BJ (cell line): Measurements from ENCODE around the gene BBC3. TPM values are rescaled to one million over a fixed set of nuclear protein-coding genes. Genes with fewer than 3 reads are reported as not detected.
A peak's percentile ranks its signal among the peaks of the same experiment; 100 is the strongest.

Source experiments
- CTCF ChIA-PET: fragments of 350-600 bp; formaldehyde crosslinking; extraction: SDS; loops from one replicate; lab custom pipeline; 2021; ENCODE audit warnings: antibody characterized with exemption, inconsistent platforms; lab: Yijun Ruan, JAX
- POLR2A ChIA-PET: fragments of 300-600 bp; sonication (Branson Sonifier 250); formaldehyde crosslinking; extraction: SDS; loops from one replicate; lab custom pipeline; 2021; ENCODE audit warnings: antibody characterized with exemption; lab: Charles Lee
- DNase-seq: peaks from one replicate; pipeline ENCODE4 v3.0.0-alpha.2; 2011; ENCODE audit warnings: low read depth
- H3K27me3 ChIP-seq: 2 replicates; pipeline ENCODE4 v1.6.0; 2011; ENCODE audit warnings: low read length; ENCODE audit not compliant: control insufficient read depth, insufficient read depth
- H3K36me3 ChIP-seq: 2 replicates; pipeline ENCODE4 v1.5.1; 2011; ENCODE audit warnings: low read length; ENCODE audit not compliant: control insufficient read depth, insufficient read depth
- H3K4me3 ChIP-seq: 2 replicates; pipeline ENCODE4 v1.5.1; 2011; ENCODE audit warnings: low read depth, mild to moderate bottlenecking, control low read depth, low read length
- CTCF ChIP-seq: IDR thresholded peaks from 2 replicates; pipeline ENCODE4 v1.5.1; 2011; ENCODE audit warnings: low read depth, mild to moderate bottlenecking, control low read depth, inconsistent platforms, low read length, moderate library complexity; ENCODE audit not compliant: insufficient read depth
- polyA plus RNA-seq: library from polyadenylated mRNA; depleted of rRNA; stranded (reverse); fragments of >200 nt; gene quantifications from 2 replicates; pipeline ENCODE4 v1.2.3, GENCODE V29; 2011; rRNA removed
- small RNA-seq: library from RNA; depleted of rRNA; stranded (forward); fragments of <200 nt; gene quantifications from one replicate; pipeline ENCODE3, GENCODE V24; 2012; ENCODE audit warnings: low replicate concordance, low read depth; ENCODE audit not compliant: insufficient read length

The BBC3 gene
- polyA plus RNA-seq, 1 experiment, result 5.2 TPM

GRCh38 chr19:47176627-47177090, 54.3 kb downstream of the BBC3 start:
- DNase-seq, result peak; percentile 93
- no peak for TF ChIP-seq CTCF
- POLR2A ChIA-PET, result interaction anchor here (0.6 kb wide), 1 partner anchor 67 kb away, joined by 5 read pairs; no protein-coding TSS in a partner anchor
- Histone ChIP-seq H3K36me3 (peaks cover 6% of the 10 kb centered on the region), H3K27me3 (no peaks in the 10 kb centered on the region), H3K4me3 (no peak overlapping the region)
- CTCF ChIA-PET, result interaction anchor here (0.8 to 2.8 kb wide), 5 partner anchors 10 to 120 kb away, joined by 3 to 10 read pairs (median 7); no protein-coding TSS in a partner anchor

DNA sequence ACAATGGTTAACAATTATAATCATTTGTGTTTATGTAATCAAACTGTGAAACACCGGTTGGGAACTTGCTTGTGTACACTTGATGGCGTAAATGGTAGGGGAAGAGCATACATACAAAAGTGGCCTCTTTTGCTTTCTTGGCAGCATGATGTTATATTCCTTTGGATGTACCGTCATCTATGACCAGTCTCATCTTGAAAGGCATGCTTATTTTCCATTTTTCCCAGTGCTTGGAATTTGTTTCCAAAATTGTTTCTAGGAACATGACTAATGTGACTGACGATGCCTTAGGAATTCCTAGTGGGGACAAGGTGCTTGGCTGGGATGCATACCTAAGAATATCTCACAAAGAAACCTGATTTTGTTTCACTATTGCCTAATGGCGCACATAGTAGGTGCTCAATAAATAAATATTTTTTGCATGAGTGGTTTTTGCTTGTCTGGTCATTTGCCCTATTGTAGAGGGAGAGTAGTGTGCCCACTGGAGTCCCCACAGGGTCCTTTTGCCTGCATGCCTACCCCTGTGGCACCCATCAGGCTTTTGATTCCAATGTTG, 54.9 kb downstream of the BBC3 start:
- POLR2A ChIA-PET, result interaction anchor here (0.6 kb wide), 1 partner anchor 67 kb away, joined by 5 read pairs; no protein-coding TSS in a partner anchor
- TF ChIP-seq CTCF, result no peak
- H3K27me3 ChIP-seq, result no peaks in the 10 kb centered on the region
- CTCF ChIA-PET, result interaction anchor here (1.6 to 2.8 kb wide), 2 partner anchors 11 to 34 kb away, joined by 7 to 10 read pairs; no protein-coding TSS in a partner anchor
- no peak for DNase-seq
- H3K4me3 ChIP-seq, result no peak overlapping the region
- H3K36me3 ChIP-seq, result peaks cover 6% of the 10 kb centered on the region

DNA sequence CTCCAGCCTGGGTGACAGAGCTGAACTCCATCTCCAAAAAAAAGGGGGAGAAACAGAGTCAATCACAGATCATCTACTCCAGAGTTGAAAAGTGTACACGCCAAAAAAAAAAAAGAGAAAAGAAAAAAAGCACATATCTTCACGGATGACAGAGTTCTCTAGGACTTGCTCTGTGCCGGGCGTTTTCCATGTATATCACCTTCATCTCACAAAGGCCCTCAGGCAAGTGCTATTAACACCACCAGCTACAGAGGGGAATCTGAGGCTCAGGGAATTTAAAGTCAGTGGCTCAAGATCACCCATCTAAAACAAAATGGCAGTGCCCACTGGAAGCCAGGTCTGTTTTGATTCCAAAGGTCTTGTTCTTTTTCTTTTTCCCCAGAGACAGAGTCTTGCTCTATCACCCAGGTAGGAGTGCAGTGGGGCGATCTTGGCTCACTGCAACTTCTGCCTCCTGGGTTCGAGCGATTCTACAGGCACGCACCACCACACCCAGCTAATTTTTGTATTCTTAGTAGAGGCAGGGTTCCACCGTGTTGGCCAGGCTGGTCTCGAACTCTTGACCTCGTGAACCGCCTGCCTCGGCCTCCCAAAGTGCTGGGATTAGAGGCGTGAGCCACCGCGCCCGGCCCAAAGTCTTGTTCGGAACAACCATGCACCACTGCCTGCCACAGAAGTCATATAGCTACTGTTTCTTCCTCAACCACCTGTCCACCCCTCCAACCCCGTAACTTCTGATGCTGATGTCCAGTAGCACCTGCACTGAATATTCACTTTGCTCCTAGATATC, 58.1 kb downstream of the BBC3 start:
- no peaks in the 10 kb centered on the region for H3K27me3 ChIP-seq
- no peak for TF ChIP-seq CTCF
- ChIA-PET POLR2A (no interaction called here), CTCF (interaction anchor here (0.8 to 1.5 kb wide), 4 partner anchors 10 to 73 kb away, joined by 3 to 4 read pairs (median 4); no protein-coding TSS in a partner anchor)
- H3K36me3 ChIP-seq, result peaks cover 14% of the 10 kb centered on the region
- DNase-seq, result no peak
- H3K4me3 ChIP-seq, result no peak overlapping the region

Small RNAs within 50 kb of the gene (small RNA-seq; reads per million reads assigned to genes)
- not detected for gene MIR3190

Other genes with a start within 250 kb of the BBC3 start
- 2.6 and 4.6 TPM in 2 replicates for gene NPAS1, start 211.4 kb downstream of the BBC3 start, polyA plus RNA-seq
- 11.8 and 11.9 TPM in 2 replicates for gene TMEM160, start 182.6 kb downstream of the BBC3 start, polyA plus RNA-seq
- 3.3 and 4.3 TPM in 2 replicates for gene ZC3H4, start 117.4 kb downstream of the BBC3 start, polyA plus RNA-seq
- gene SAE1, start 100.4 kb downstream of the BBC3 start, polyA plus RNA-seq, result 138 and 156 TPM in 2 replicates
- gene CCDC9, start 25.3 kb upstream of the BBC3 start, polyA plus RNA-seq, result 4.1 and 5.5 TPM in 2 replicates
- 2.2 and 2.9 TPM in 2 replicates for gene INAFM1, start 43.7 kb upstream of the BBC3 start, polyA plus RNA-seq
- 0.42 TPM in 2 replicates for gene C5AR1, start 78.7 kb upstream of the BBC3 start, polyA plus RNA-seq
- 0.01 TPM in 1 of 2 replicates, not detected in the other for gene C5AR2, start 101.0 kb upstream of the BBC3 start, polyA plus RNA-seq
- 4.1 and 6.4 TPM in 2 replicates for gene DHX34, start 118.1 kb upstream of the BBC3 start, polyA plus RNA-seq
- gene MEIS3, start 188.3 kb upstream of the BBC3 start, polyA plus RNA-seq, result 35.0 and 51.3 TPM in 2 replicates
- gene SLC8A2, start 240.7 kb upstream of the BBC3 start, polyA plus RNA-seq, result 0.02 TPM in 1 of 2 replicates, not detected in the other